Hepatocyte (in vitro differentiated cells): Measurements from ENCODE around the gene EXOSC7.

Experiments
- CTCF ChIP-seq: fragments of 200-600 bp; sonication (generic); IDR thresholded peaks from 2 replicates; pipeline ENCODE4 v1.5.1; 2016; ENCODE audit warnings: antibody characterized with exemption, mild to moderate bottlenecking; ENCODE audit not compliant: poor library complexity
- EZH2 ChIP-seq: fragments of 200-600 bp; sonication (generic); IDR thresholded peaks from 2 replicates; pipeline ENCODE4 v1.6.1; 2016; ENCODE audit warnings: antibody characterized with exemption, mild to moderate bottlenecking, borderline replicate concordance
- EZH2phosphoT487 ChIP-seq: fragments of 200-600 bp; sonication (generic); IDR thresholded peaks from one replicate; pipeline ENCODE4 v1.6.1; 2018; ENCODE audit warnings: antibody characterized with exemption, mild to moderate bottlenecking, low read depth, moderate library complexity; ENCODE audit not compliant: unreplicated experiment, severe bottlenecking

- TF ChIP-seq EZH2 (no peak), CTCF (no peak), EZH2phosphoT487 (no peak)
Observed at GRCh38 chr3:44931791-44932190, 44.3 kb upstream of the EXOSC7 start.
